Measurements from ENCODE around the gene PEPD.

PEPD gene

DNA sequence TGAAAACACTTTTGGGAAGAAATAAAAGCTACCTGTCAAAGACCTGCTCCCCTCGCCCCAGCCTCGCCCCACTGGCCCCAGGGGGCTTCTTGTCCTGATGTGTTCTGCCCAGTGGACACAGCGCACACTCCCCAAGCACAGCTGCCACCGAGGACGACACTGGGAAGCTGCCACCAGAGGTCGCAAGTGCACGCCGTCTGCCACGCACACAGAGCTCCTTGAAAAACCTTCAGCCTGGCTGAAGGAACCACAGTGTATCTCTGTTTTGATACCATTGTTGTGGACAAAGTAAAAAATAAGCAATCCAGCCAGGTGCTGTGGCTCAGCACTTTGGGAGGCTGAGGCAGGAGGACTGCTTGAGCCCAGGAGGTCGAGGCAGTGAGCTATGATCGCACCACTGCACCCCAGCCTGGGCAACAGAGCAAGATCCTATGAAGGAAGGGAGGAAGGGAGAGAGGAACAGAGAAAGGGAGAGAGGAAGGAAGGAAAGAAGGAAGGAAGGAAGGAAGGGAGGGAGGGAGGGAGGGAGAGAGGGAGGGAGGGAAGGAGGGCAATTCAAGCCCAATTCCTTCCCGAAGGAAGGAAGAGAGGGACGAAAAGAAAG lies 90.8 kb downstream of the PEPD start:
- in situ Hi-C loops (cut with MboI; ENCODE audit: low pct_unique_long_range_greater_than_20kb, low sequenced_read_pairs, unreplicated experiment) = no loop called here

DNA sequence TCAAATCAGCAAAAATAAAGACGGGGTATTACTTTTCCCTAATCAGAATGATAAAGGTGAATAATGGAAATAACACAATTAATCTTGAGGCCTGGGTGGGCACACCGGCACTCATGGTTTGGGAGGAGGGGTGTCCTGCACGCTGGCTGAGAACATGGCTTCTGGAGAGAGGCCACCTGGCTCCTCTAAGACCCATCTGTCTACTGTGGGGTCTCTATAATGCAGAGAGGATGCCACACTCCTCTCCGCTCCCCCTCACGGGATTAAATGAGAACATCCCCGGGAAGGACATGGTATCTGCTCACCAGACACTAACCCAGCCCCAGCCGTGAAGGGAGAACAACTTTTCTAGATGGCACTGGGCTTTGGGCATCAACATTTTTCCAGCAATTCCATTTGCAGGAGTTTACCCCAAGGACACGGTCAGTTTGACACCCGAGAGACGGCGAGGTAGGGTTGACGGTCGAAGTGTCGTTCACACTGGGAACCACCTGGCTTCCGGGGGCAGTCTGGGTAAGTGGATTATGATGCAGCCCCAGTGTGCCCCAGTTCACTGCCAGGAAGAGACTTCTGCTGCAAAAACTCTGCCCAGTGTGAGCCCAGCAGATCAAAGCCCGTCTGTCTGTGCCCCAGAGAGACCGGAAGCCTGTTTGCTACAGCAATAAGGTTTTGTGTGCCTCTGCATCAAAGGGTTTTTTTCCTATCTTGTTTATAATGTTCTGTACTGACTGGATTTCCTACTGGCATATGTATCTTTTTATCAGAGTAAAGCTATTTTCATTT lies 91.5 kb downstream of the PEPD start:
- no peak for DNase-seq (ENCODE audit: low spot score)
- in situ Hi-C loops (cut with MboI; ENCODE audit: low pct_unique_long_range_greater_than_20kb, low sequenced_read_pairs, unreplicated experiment) = loop anchor here (10.0 kb wide), 1 partner anchor 345 kb away; no protein-coding TSS in a partner anchor
- peak; percentile 7 for TF ChIP-seq CTCF (IDR thresholded peaks at IDR 0.05; ENCODE audit: extremely low read depth, insufficient read depth, missing control alignments)

More for the DNA sequence above, 90.8 kb downstream of the PEPD start:
- peak; percentile 81 for DNase-seq (ENCODE audit: low spot score)
- peak; percentile 96 for TF ChIP-seq CTCF (IDR thresholded peaks at IDR 0.05; ENCODE audit: extremely low read depth, insufficient read depth, missing control alignments)

DNA sequence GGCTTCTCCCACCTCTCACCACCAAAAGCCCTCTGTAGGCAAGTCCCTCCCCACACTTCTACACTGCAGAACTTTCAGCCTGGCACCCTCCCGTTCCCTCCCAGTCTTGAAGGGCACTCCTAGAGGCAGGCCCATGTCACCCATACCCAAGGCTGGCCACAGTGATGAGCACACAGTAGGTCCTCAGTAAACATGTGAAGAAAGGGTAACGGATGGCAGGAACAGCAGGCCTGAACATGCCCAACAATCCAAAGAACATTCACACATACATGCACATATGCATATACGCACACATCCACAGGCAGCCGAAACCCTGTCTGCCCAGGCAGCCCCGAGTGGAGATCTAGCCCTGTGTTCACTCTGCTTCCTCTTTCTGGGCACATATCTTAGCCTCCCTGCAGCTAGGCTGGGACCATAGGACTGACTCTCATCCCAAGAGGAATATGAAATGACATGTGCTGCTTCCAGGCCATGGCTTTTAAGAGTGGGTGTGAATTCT lies 92.9 kb downstream of the PEPD start:
- DNase-seq (ENCODE audit: low spot score) = no peak
- TF ChIP-seq CTCF (IDR thresholded peaks at IDR 0.05; ENCODE audit: extremely low read depth, insufficient read depth, missing control alignments) = no peak
- in situ Hi-C loops (cut with MboI; ENCODE audit: low pct_unique_long_range_greater_than_20kb, low sequenced_read_pairs, unreplicated experiment) = loop anchor here (10.0 kb wide), 1 partner anchor 346 kb away; no protein-coding TSS in a partner anchor

- no peak for TF ChIP-seq CTCF (IDR thresholded peaks at IDR 0.05; ENCODE audit: extremely low read depth, insufficient read depth, missing control alignments)
- in situ Hi-C loops (cut with MboI; ENCODE audit: low pct_unique_long_range_greater_than_20kb, low sequenced_read_pairs, unreplicated experiment) = loop anchor here (10.0 kb wide), 1 partner anchor 347 kb away; no protein-coding TSS in a partner anchor
- no peak for DNase-seq (ENCODE audit: low spot score)
These were observed 93.6 kb downstream of the PEPD start for GRCh38 chr19:33427801-33428626.

DNA sequence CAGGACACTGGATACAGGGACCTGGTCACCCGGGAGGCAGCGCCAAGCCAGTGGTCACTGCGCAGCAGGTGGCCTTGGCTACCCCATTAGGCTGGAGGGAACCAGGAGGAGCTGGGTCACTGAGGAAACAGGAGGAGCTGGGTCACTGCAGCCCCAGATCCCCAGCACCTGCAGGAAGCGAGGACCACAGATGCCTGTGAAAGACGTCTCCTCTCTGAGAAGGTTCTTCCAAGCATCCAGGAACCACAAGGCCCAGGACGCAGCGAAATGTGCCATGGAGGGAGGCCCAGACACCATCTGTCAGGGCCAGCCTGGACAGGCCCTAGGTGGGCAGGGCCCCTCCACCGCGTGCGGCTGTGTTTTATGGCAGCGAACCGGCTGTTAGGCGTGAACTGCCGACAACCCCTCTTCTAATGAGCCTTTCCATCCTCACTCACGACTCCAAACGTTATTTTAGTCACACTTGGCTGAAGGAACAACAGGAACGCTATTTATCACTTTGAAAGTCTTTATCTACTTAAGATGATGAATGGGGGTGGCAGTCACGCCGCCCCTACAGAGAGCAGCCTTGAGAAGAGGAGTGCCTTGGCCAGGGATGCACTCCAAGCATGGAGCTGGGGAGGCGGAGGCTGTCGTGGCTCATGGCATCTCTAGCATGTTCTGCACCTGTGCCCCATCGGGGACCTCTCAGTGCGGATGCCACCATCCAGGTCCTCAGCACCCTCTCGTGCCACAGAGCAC lies 94.8 kb downstream of the PEPD start:
- in situ Hi-C loops (cut with MboI; ENCODE audit: low pct_unique_long_range_greater_than_20kb, low sequenced_read_pairs, unreplicated experiment) = loop anchor here (10.0 kb wide), 1 partner anchor 348 kb away; no protein-coding TSS in a partner anchor
- no peak for TF ChIP-seq CTCF (IDR thresholded peaks at IDR 0.05; ENCODE audit: extremely low read depth, insufficient read depth, missing control alignments)
- no peak for DNase-seq (ENCODE audit: low spot score)

All from GM13977 (cell line).